Smooth muscle cell (in vitro differentiated cells): Measurements from ENCODE around the gene FUT4. TPM values are rescaled to one million over a fixed set of nuclear protein-coding genes. Genes with fewer than 3 reads are reported as not detected.

Experiments
- DNase-seq: peaks from one replicate; lab custom pipeline; 2025; ENCODE audit not compliant: unreplicated experiment; lab: John Stamatoyannopoulos, UW
- H2AFZ ChIP-seq: fragments of 200-600 bp; sonication (generic); 2 replicates; pipeline ENCODE4 v1.6.0; 2016; ENCODE audit warnings: antibody characterized with exemption, low read depth, mild to moderate bottlenecking
- H3F3A ChIP-seq: fragments of 200-600 bp; sonication (generic); 2 replicates; pipeline ENCODE4 v1.6.0; 2017; ENCODE audit warnings: antibody characterized with exemption, low read depth
- H3K27ac ChIP-seq: fragments of 200-600 bp; sonication (generic); 2 replicates; pipeline ENCODE4 v1.5.1; 2016; ENCODE audit warnings: low read depth, mild to moderate bottlenecking
- H3K27me3 ChIP-seq: fragments of 200-600 bp; sonication (generic); 2 replicates; pipeline ENCODE4 v1.6.1; 2016; ENCODE audit warnings: low read depth, mild to moderate bottlenecking
- H3K36me3 ChIP-seq: fragments of 200-600 bp; sonication (generic); 2 replicates; pipeline ENCODE4 v1.5.1; 2016; ENCODE audit warnings: low read depth
- H3K4me1 ChIP-seq: fragments of 200-600 bp; sonication (generic); 2 replicates; pipeline ENCODE4 v1.5.1; 2016; ENCODE audit warnings: low read depth
- H3K4me2 ChIP-seq: fragments of 200-600 bp; sonication (generic); 2 replicates; pipeline ENCODE4 v1.6.0; 2016; ENCODE audit warnings: mild to moderate bottlenecking
- H3K4me3 ChIP-seq: fragments of 200-600 bp; sonication (generic); 2 replicates; pipeline ENCODE4 v1.5.1; 2016; ENCODE audit warnings: mild to moderate bottlenecking
- H3K79me2 ChIP-seq: fragments of 200-600 bp; sonication (generic); 2 replicates; pipeline ENCODE4 v1.6.0; 2016; ENCODE audit warnings: low read depth, mild to moderate bottlenecking
- H3K9ac ChIP-seq: fragments of 200-600 bp; sonication (generic); 2 replicates; pipeline ENCODE4 v1.6.0; 2016; ENCODE audit warnings: low read depth
- H3K9me3 ChIP-seq: fragments of 200-600 bp; sonication (generic); replicated peaks from 2 replicates; pipeline ENCODE4 v1.5.1; 2016; ENCODE audit warnings: low read depth
- H4K20me1 ChIP-seq: fragments of 200-600 bp; sonication (generic); 2 replicates; pipeline ENCODE4 v1.6.0; 2016; ENCODE audit warnings: low read depth
- CTCF ChIP-seq: fragments of 200-600 bp; sonication (generic); IDR thresholded peaks from 2 replicates; pipeline ENCODE4 v1.5.1; 2017; ENCODE audit warnings: borderline replicate concordance, mild to moderate bottlenecking, antibody characterized with exemption; ENCODE audit not compliant: insufficient read depth, poor library complexity, severe bottlenecking
- WGBS: methylation state at CpG from one replicate; pipeline ENCODE4 v1.1.7; 2016; ENCODE audit warnings: low lambda C conversion rate; 5-methylcytosine and 5-hydroxymethylcytosine counted together
- polyA plus RNA-seq: library from polyadenylated mRNA; unstranded; fragments of >200 nt; fragmentation: Nextera tagmentation; extraction: Ambion mirVana; gene quantifications from 2 replicates; pipeline ENCODE4 v1.2.1, GENCODE V29; 2016
- total RNA-seq: library from RNA; depleted of rRNA; stranded (reverse); fragments of >200 nt; gene quantifications from 2 replicates; pipeline ENCODE4 v1.2.3, GENCODE V29; 2014

Gene FUT4
- total and polyA plus RNA-seq, 2 experiments from 2014 or later, result 5.1 to 5.7 TPM

- peaks cover 45% of the 10 kb centered on the region for H3K79me2 ChIP-seq
- H3K4me3 ChIP-seq, result peak overlapping the region; percentile 90
- no peak overlapping the region for H3K9ac ChIP-seq
- H3F3A ChIP-seq, result no peaks in the 10 kb centered on the region
- no peaks in the 10 kb centered on the region for H3K27me3 ChIP-seq
- H4K20me1 ChIP-seq, result peaks cover 59% of the 10 kb centered on the region
- H3K4me2 ChIP-seq, result peak overlapping the region; percentile 97
- H3K4me1 ChIP-seq, result peaks cover 25% of the 10 kb centered on the region
- no peak for TF ChIP-seq CTCF
- H3K9me3 ChIP-seq, result no peaks in the 10 kb centered on the region
- no peaks in the 10 kb centered on the region for H3K36me3 ChIP-seq
- H3K27ac ChIP-seq, result no peak overlapping the region
- 54% methylated on average over 2 of the region's 2 CpGs for WGBS
- DNase-seq, result no peak
- H2AFZ ChIP-seq, result no peak overlapping the region
Observed at GRCh38 chr11:94546162-94546470, 2.4 kb downstream of the FUT4 start.

GRCh38 chr11:94546886-94547285, 3.2 kb downstream of the FUT4 start:
- H3K27ac ChIP-seq, result no peak overlapping the region
- H3K4me3 ChIP-seq, result peak overlapping the region; percentile 90
- no peaks in the 10 kb centered on the region for H3K9me3 ChIP-seq

GRCh38 chr11:94549146-94549545, 5.4 kb downstream of the FUT4 start:
- H3K79me2 ChIP-seq, result peaks cover 45% of the 10 kb centered on the region
- H2AFZ ChIP-seq, result no peak overlapping the region
- 76% methylated on average over 5 of the region's 5 CpGs for WGBS
- H3K36me3 ChIP-seq, result no peaks in the 10 kb centered on the region
- TF ChIP-seq CTCF, result no peak
- no peaks in the 10 kb centered on the region for H3K9me3 ChIP-seq
- no peaks in the 10 kb centered on the region for H3K27me3 ChIP-seq
- peak overlapping the region; percentile 39 for H3K4me2 ChIP-seq
- H3F3A ChIP-seq, result no peaks in the 10 kb centered on the region
- H3K4me3 ChIP-seq, result peak overlapping the region; percentile 9
- DNase-seq, result no peak
- H3K27ac ChIP-seq, result no peak overlapping the region
- H4K20me1 ChIP-seq, result peaks cover 59% of the 10 kb centered on the region
- no peak overlapping the region for H3K9ac ChIP-seq
- peaks cover 20% of the 10 kb centered on the region for H3K4me1 ChIP-seq

More at GRCh38 chr11:94546886-94547285, 3.2 kb downstream of the FUT4 start:
- no peaks in the 10 kb centered on the region for H3K36me3 ChIP-seq
- no peaks in the 10 kb centered on the region for H3K27me3 ChIP-seq
- no peak overlapping the region for H3K9ac ChIP-seq
- peaks cover 25% of the 10 kb centered on the region for H3K4me1 ChIP-seq
- H4K20me1 ChIP-seq, result peaks cover 59% of the 10 kb centered on the region
- H3F3A ChIP-seq, result no peaks in the 10 kb centered on the region
- WGBS, result 90% methylated on average over 1 of the region's 1 CpG
- no peak for TF ChIP-seq CTCF
- no peak for DNase-seq
- H3K79me2 ChIP-seq, result peaks cover 45% of the 10 kb centered on the region
- peak overlapping the region; percentile 97 for H3K4me2 ChIP-seq
- H2AFZ ChIP-seq, result no peak overlapping the region

- no peak for DNase-seq
- no peaks in the 10 kb centered on the region for H3K36me3 ChIP-seq
- H3K4me3 ChIP-seq, result no peak overlapping the region
- peaks cover 20% of the 10 kb centered on the region for H3K4me1 ChIP-seq
- H3K79me2 ChIP-seq, result peaks cover 35% of the 10 kb centered on the region
- no peaks in the 10 kb centered on the region for H3F3A ChIP-seq
- no peak for TF ChIP-seq CTCF
- no peak overlapping the region for H3K4me2 ChIP-seq
- H3K27me3 ChIP-seq, result no peaks in the 10 kb centered on the region
- H4K20me1 ChIP-seq, result peaks cover 54% of the 10 kb centered on the region
- no peak overlapping the region for H3K27ac ChIP-seq
- H2AFZ ChIP-seq, result no peak overlapping the region
- WGBS, result 83% methylated on average over 4 of the region's 4 CpGs
- no peaks in the 10 kb centered on the region for H3K9me3 ChIP-seq
- no peak overlapping the region for H3K9ac ChIP-seq
Observed at GRCh38 chr11:94550513-94550912, 6.8 kb downstream of the FUT4 start.
